ENCODE measurements around the gene LDHD. TPM values are rescaled to one million over a fixed set of nuclear protein-coding genes. Genes with fewer than 3 reads are reported as not detected.

The LDHD gene
- total and polyA plus RNA-seq, 10 of the 15 experiments (the other 5 are each of a cell fraction or from before 2014, with no cell fraction given), result 0.10 to 0.12 TPM; not detected in 8

DNA sequence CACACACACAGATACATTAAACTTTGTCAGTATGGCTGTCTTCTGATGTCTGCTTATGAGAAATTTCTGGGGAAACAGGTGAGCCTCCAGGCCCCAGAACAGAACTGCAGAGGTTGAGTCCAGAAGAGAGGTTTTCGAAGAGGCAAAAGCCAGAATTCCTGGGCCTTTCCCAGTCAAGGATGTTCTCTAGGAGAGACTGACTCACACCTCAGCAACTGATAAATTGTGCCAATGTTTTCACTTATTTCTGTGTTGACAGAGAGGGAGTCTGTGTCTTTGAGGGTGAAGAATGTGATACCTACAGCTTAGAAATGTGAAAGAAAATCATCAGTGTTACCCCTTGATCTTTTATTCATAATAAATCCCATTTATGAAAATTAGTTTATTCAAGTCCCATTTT is 30.3 kb downstream of the LDHD start:
- no peak for ATAC-seq
- CTCF ChIA-PET, result interaction anchor here (1.3 to 1.5 kb wide), 2 partner anchors 24 to 222 kb away, joined by 3 to 4 read pairs; no protein-coding TSS in a partner anchor
- no peaks in the 10 kb centered on the region; the same call in 1 of the 2 replicates for H4K20me1 ChIP-seq (ENCODE audit: control insufficient read depth, insufficient read depth)
- peaks cover 18% of the 10 kb centered on the region for H3K4me1 ChIP-seq (ENCODE audit: control insufficient read depth, insufficient read depth, low read length)
- BruUV-seq (replicated peaks), result no TSS peak
- H3K9me3 ChIP-seq (replicated peaks; ENCODE audit: control insufficient read depth, insufficient read depth, low read length), result no peaks in the 10 kb centered on the region
- H3K79me2 ChIP-seq (ENCODE audit: control insufficient read depth, insufficient read depth, low read length), result no peaks in the 10 kb centered on the region; the same call in 1 of the 2 replicates
- H2AFZ ChIP-seq (ENCODE audit: control insufficient read depth, low read depth, low read length), result no peak overlapping the region
- no peak for TF ChIP-seq MYB (IDR thresholded peaks at IDR 0.05; ENCODE audit: borderline replicate concordance, low read depth, low read length)
- TF ChIP-seq POLR2AphosphoS5 (IDR thresholded peaks at IDR 0.05; ENCODE audit: low read length), result no peak
- no peak for TF ChIP-seq MYC (IDR thresholded peaks at IDR 0.05; ENCODE audit: insufficient read depth, insufficient read length, insufficient replicate concordance, low read length, severe bottlenecking)
- TF ChIP-seq ZNF274 (IDR thresholded peaks at IDR 0.05; ENCODE audit: insufficient read depth, insufficient read length), result no peak
- no peak for TF ChIP-seq HDGF (IDR thresholded peaks at IDR 0.05)
- no peak for TF ChIP-seq SIN3A (IDR thresholded peaks at IDR 0.05; ENCODE audit: low read depth, low read length)
- TF ChIP-seq TCF3 (IDR thresholded peaks at IDR 0.05; ENCODE audit: borderline replicate concordance, insufficient read depth, low read depth, low read length), result no peak
- TF ChIP-seq, protein P1, sequence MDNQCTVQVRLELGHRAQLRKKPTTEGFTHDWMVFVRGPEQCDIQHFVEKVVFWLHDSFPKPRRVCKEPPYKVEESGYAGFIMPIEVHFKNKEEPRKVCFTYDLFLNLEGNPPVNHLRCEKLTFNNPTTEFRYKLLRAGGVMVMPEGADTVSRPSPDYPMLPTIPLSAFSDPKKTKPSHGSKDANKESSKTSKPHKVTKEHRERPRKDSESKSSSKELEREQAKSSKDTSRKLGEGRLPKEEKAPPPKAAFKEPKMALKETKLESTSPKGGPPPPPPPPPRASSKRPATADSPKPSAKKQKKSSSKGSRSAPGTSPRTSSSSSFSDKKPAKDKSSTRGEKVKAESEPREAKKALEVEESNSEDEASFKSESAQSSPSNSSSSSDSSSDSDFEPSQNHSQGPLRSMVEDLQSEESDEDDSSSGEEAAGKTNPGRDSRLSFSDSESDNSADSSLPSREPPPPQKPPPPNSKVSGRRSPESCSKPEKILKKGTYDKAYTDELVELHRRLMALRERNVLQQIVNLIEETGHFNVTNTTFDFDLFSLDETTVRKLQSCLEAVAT (IDR thresholded peaks at IDR 0.05), result no peak
- no peak for TF ChIP-seq MEF2B (IDR thresholded peaks at IDR 0.05; ENCODE audit: partially characterized antibody, poor library complexity, severe bottlenecking)
- TF ChIP-seq JUND (IDR thresholded peaks at IDR 0.05; ENCODE audit: low read depth, low read length), result no peak
- TF ChIP-seq, protein P2, sequence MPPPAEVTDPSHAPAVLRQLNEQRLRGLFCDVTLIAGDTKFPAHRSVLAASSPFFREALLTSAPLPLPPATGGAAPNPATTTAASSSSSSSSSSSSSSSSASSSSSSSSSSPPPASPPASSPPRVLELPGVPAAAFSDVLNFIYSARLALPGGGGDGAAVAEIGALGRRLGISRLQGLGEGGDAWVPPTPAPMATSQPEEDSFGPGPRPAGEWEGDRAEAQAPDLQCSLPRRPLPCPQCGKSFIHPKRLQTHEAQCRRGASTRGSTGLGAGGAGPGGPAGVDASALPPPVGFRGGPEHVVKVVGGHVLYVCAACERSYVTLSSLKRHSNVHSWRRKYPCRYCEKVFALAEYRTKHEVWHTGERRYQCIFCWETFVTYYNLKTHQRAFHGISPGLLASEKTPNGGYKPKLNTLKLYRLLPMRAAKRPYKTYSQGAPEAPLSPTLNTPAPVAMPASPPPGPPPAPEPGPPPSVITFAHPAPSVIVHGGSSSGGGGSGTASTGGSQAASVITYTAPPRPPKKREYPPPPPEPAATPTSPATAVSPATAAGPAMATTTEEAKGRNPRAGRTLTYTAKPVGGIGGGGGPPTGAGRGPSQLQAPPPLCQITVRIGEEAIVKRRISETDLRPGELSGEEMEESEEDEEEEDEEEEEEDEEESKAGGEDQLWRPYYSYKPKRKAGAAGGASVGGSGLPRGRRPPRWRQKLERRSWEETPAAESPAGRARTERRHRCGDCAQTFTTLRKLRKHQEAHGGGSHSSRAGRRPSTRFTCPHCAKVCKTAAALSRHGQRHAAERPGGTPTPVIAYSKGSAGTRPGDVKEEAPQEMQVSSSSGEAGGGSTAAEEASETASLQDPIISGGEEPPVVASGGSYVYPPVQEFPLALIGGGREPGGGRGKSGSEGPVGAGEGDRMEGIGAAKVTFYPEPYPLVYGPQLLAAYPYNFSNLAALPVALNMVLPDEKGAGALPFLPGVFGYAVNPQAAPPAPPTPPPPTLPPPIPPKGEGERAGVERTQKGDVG (CRISPR knock-in tag; IDR thresholded peaks at IDR 0.05), result no peak
- TF ChIP-seq SMAD5 (IDR thresholded peaks at IDR 0.05; ENCODE audit: low read depth), result no peak
- TF ChIP-seq, protein P3, sequence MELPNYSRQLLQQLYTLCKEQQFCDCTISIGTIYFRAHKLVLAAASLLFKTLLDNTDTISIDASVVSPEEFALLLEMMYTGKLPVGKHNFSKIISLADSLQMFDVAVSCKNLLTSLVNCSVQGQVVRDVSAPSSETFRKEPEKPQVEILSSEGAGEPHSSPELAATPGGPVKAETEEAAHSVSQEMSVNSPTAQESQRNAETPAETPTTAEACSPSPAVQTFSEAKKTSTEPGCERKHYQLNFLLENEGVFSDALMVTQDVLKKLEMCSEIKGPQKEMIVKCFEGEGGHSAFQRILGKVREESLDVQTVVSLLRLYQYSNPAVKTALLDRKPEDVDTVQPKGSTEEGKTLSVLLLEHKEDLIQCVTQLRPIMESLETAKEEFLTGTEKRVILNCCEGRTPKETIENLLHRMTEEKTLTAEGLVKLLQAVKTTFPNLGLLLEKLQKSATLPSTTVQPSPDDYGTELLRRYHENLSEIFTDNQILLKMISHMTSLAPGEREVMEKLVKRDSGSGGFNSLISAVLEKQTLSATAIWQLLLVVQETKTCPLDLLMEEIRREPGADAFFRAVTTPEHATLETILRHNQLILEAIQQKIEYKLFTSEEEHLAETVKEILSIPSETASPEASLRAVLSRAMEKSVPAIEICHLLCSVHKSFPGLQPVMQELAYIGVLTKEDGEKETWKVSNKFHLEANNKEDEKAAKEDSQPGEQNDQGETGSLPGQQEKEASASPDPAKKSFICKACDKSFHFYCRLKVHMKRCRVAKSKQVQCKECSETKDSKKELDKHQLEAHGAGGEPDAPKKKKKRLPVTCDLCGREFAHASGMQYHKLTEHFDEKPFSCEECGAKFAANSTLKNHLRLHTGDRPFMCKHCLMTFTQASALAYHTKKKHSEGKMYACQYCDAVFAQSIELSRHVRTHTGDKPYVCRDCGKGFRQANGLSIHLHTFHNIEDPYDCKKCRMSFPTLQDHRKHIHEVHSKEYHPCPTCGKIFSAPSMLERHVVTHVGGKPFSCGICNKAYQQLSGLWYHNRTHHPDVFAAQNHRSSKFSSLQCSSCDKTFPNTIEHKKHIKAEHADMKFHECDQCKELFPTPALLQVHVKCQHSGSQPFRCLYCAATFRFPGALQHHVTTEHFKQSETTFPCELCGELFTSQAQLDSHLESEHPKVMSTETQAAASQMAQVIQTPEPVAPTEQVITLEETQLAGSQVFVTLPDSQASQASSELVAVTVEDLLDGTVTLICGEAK (IDR thresholded peaks at IDR 0.05; ENCODE audit: borderline replicate concordance), result no peak
- TF ChIP-seq RAD51 (IDR thresholded peaks at IDR 0.05), result no peak
- TF ChIP-seq STAT3 (IDR thresholded peaks at IDR 0.05; ENCODE audit: low read depth, low read length), result no peak
- WGBS (ENCODE audit: insufficient coverage, insufficient replicate concordance, low lambda C conversion rate, missing lambda C conversion rate), result 100% methylated on average over 1 of the region's 1 CpG
- POLR2A ChIA-PET, result interaction anchor here (1.0 to 1.1 kb wide), 2 partner anchors 14 to 74 kb away, joined by 3 to 4 read pairs; no protein-coding TSS in a partner anchor
- no peaks in the 10 kb centered on the region for H3K27me3 ChIP-seq (replicated peaks in 1 of 2; ENCODE audit: control insufficient read depth in 2 of 2, insufficient read depth in 2 of 2, low read length in 1 of 2)
- H3K9ac ChIP-seq (ENCODE audit: control insufficient read depth, insufficient read depth, low read length), result no peak overlapping the region
- no peak for DNase-seq (ENCODE audit: low read depth, low spot score)
- peaks cover 0 to 1% of the 10 kb centered on the region in 2 experiments; a peak in 1 of 4 replicates for H3K36me3 ChIP-seq (ENCODE audit: control insufficient read depth in 2 of 2, insufficient read depth in 2 of 2, low read length in 1 of 2)
- no peak overlapping the region for H3K27ac ChIP-seq (ENCODE audit: control insufficient read depth, insufficient read depth)
- in situ Hi-C loops (cut with MboI), result no loop called here
- no peak for FAIRE-seq
- intact Hi-C loops (cut with micrococcal nuclease; ENCODE audit: unreplicated experiment), result no loop called here
- H3K4me2 ChIP-seq (ENCODE audit: control insufficient read depth, insufficient read depth), result no peak overlapping the region
- SMC1A ChIA-PET (ENCODE audit: uncharacterized antibody, unreplicated experiment), result interaction anchor here (1.7 kb wide), 1 partner anchor 11 kb away, joined by 5 read pairs; no protein-coding TSS in a partner anchor
- H3K4me3 ChIP-seq, result no peak overlapping the region
- RAD21 ChIA-PET (ENCODE audit: unreplicated experiment), result interaction anchor here (1.0 kb wide), 1 partner anchor 12 kb away, joined by 3 read pairs; no protein-coding TSS in a partner anchor
